PC-3 (cell line): ENCODE results near the gene CELF5. TPM values are rescaled to one million over a fixed set of nuclear protein-coding genes. Genes with fewer than 3 reads are reported as not detected.
"Not testable (repeated sequence)": the region's sequence is repeated elsewhere in the genome, so short reads cannot be mapped to it uniquely, and the experiment has no call there.

Experiments
- ATAC-seq: fragments of 200-7000 bp; cut with Tn5 transposase; 2 replicates; pipeline ENCODE4 v1.9.1; 2020; ENCODE audit warnings: mild to moderate bottlenecking, moderate library complexity
- BruUV-seq: library from RNA; stranded (reverse); fragments of 400-500 nt; replicated peaks from 2 replicates; lab custom pipeline; 2021; lab: Mats Ljungman, UMichigan
- CTCF ChIA-PET: fragments of 300-600 bp; sonication (Branson Sonifier 250); formaldehyde crosslinking; loops from one replicate; lab custom pipeline; 2022; ENCODE audit warnings: antibody characterized with exemption; lab: Charles Lee
- POLR2A ChIA-PET: fragments of 300-600 bp; sonication (Branson Sonifier 250); formaldehyde crosslinking; loops from one replicate; lab custom pipeline; 2022; ENCODE audit warnings: antibody characterized with exemption; ENCODE audit not compliant: unreplicated experiment; lab: Charles Lee
- DNase-seq: peaks from one replicate; pipeline ENCODE4 v3.0.0-alpha.2; 2015
- H2AFZ ChIP-seq: fragments of 300-600 bp; sonication (generic); 2 replicates; pipeline ENCODE4 v1.6.0; 2016; ENCODE audit warnings: antibody characterized with exemption, low read length
- H3F3A ChIP-seq: fragments of 300-600 bp; sonication (generic); one replicate; pipeline ENCODE4 v1.6.0; 2017; ENCODE audit warnings: antibody characterized with exemption, low read length, control low read depth, mild to moderate bottlenecking; ENCODE audit not compliant: unreplicated experiment
- H3K27ac ChIP-seq: fragments of 300-600 bp; sonication (generic); 2 replicates; pipeline ENCODE4 v1.5.1; 2016; ENCODE audit warnings: mild to moderate bottlenecking, low read length
- H3K27me3 ChIP-seq: fragments of 300-600 bp; sonication (generic); 2 replicates; pipeline ENCODE4 v1.6.1; 2016; ENCODE audit warnings: low read length, mixed read lengths
- H3K36me3 ChIP-seq: fragments of 300-600 bp; sonication (generic); 2 replicates; pipeline ENCODE4 v1.6.1; 2016; ENCODE audit warnings: low read depth, mixed run types, low read length, mixed read lengths
- H3K4me1 ChIP-seq: fragments of 300-600 bp; sonication (generic); 2 replicates; pipeline ENCODE4 v1.5.1; 2016; ENCODE audit warnings: low read length; ENCODE audit not compliant: insufficient read depth
- H3K4me2 ChIP-seq: fragments of 300-600 bp; sonication (generic); 2 replicates; pipeline ENCODE4 v1.6.0; 2016; ENCODE audit warnings: low read length
- H3K4me3 ChIP-seq: fragments of 300-600 bp; sonication (generic); 2 replicates; pipeline ENCODE4 v1.5.1; 2016; ENCODE audit warnings: mild to moderate bottlenecking, low read length, mixed read lengths
- H3K79me2 ChIP-seq: fragments of 300-600 bp; sonication (generic); 2 replicates; pipeline ENCODE4 v1.6.1; 2017; ENCODE audit warnings: low read length, mixed read lengths
- H3K9ac ChIP-seq: fragments of 300-600 bp; sonication (generic); 2 replicates; pipeline ENCODE4 v1.6.0; 2016; ENCODE audit warnings: mild to moderate bottlenecking, low read length
- H3K9me2 ChIP-seq: fragments of 300-600 bp; sonication (generic); replicated peaks from 2 replicates; pipeline ENCODE4 v1.6.1; 2016; ENCODE audit warnings: mixed run types, low read length, mixed read lengths
- H3K9me3 ChIP-seq: fragments of 300-600 bp; sonication (generic); 2 replicates; pipeline ENCODE4 v1.6.1; 2016; ENCODE audit warnings: low read length, mixed read lengths
- H4K20me1 ChIP-seq: fragments of 300-600 bp; sonication (generic); 2 replicates; pipeline ENCODE4 v1.6.1; 2016; ENCODE audit warnings: low read length, mixed read lengths
- CTCF ChIP-seq: fragments of 300-600 bp; sonication (generic); conservative IDR thresholded peaks from 2 replicates; pipeline ENCODE4 v1.5.1; 2017; ENCODE audit warnings: antibody characterized with exemption, low read depth, mild to moderate bottlenecking, low read length
- EZH2 ChIP-seq: fragments of 300-600 bp; sonication (generic); IDR thresholded peaks from one replicate; pipeline ENCODE4 v1.6.1; 2017; ENCODE audit warnings: antibody characterized with exemption, mild to moderate bottlenecking, low read length; ENCODE audit not compliant: unreplicated experiment
- EZH2phosphoT487 ChIP-seq: fragments of 300-600 bp; sonication (generic); IDR thresholded peaks from 2 replicates; pipeline ENCODE4 v1.6.1; 2018; ENCODE audit warnings: mild to moderate bottlenecking, antibody characterized with exemption, low read length, borderline replicate concordance
- intact Hi-C: fragments of 100-400 bp; cut with micrococcal nuclease; formaldehyde crosslinking; loops from 2 replicates; pipeline ENCODE4 v1.9.0; 2023
- total RNA-seq: library from RNA; depleted of rRNA; stranded (reverse); fragments of >200 nt; gene quantifications from 2 replicates; pipeline ENCODE4 v1.2.3, GENCODE V29; 2014

Gene CELF5
- total RNA-seq, 1 experiment from 2014 or later = 0.44 TPM

DNA sequence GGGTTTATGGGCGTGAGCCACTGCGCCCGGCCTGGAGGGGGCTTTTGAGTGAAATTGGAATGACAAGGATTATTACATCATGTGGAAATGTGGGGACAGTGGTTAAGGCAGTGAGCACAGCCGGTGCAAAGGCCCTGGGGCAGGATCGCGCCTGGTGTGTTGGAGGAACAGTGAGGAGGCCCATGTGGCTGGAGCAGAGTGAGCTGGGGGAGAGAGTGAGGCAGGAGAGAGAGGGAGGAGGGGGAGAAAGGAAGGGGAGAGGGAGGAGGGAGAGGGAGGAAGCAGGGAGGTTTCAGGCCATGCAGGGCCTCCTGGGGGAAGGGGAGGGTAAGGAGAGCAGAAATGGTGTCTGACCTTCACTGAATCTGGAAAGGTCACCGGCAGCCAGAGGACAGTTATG, 11.3 kb upstream of the CELF5 start:
- intact Hi-C loops = no loop called here
- Histone ChIP-seq H3K9me3 (no peaks in the 10 kb centered on the region), H3K36me3 (no peaks in the 10 kb centered on the region), H3K27ac (no peak overlapping the region), H3K4me1 (no peaks in the 10 kb centered on the region), H3K79me2 (no peaks in the 10 kb centered on the region), H3K9me2 (no peaks in the 10 kb centered on the region), H3K4me2 (no peak overlapping the region), H4K20me1 (no peaks in the 10 kb centered on the region), H3K9ac (no peak overlapping the region), H3K4me3 (no peak overlapping the region), H3K27me3 (no peaks in the 10 kb centered on the region), H3F3A (no peaks in the 10 kb centered on the region), H2AFZ (no peak overlapping the region)
- no peak for DNase-seq
- no TSS peak for BruUV-seq
- TF ChIP-seq CTCF (no peak), EZH2 (no peak), EZH2phosphoT487 (no peak)
- POLR2A ChIA-PET = no interaction called here
- no peak for ATAC-seq
- CTCF ChIA-PET = no interaction called here

- BruUV-seq = no TSS peak
- ChIA-PET POLR2A (no interaction called here), CTCF (no interaction called here)
- H3K36me3 ChIP-seq = no peaks in the 10 kb centered on the region
- H3K4me1 ChIP-seq = no peaks in the 10 kb centered on the region
- H3K9ac ChIP-seq = no peak overlapping the region
- no peaks in the 10 kb centered on the region for H3K9me3 ChIP-seq
- no peak overlapping the region for H3K4me3 ChIP-seq
- H2AFZ ChIP-seq = no peak overlapping the region
- no peak overlapping the region for H3K4me2 ChIP-seq
- H3K9me2 ChIP-seq = no peaks in the 10 kb centered on the region
- no peaks in the 10 kb centered on the region for H3K79me2 ChIP-seq
- H3K27ac ChIP-seq = no peak overlapping the region
- intact Hi-C loops = no loop called here
- TF ChIP-seq CTCF (no peak), EZH2phosphoT487 (no peak), EZH2 (no peak)
- ATAC-seq (no peak), DNase-seq (no peak)
- H4K20me1 ChIP-seq = no peaks in the 10 kb centered on the region
- no peaks in the 10 kb centered on the region for H3K27me3 ChIP-seq
- H3F3A ChIP-seq = no peaks in the 10 kb centered on the region
Measured at GRCh38 chr19:3216874-3217273, 7.6 kb upstream of the CELF5 start.

DNA sequence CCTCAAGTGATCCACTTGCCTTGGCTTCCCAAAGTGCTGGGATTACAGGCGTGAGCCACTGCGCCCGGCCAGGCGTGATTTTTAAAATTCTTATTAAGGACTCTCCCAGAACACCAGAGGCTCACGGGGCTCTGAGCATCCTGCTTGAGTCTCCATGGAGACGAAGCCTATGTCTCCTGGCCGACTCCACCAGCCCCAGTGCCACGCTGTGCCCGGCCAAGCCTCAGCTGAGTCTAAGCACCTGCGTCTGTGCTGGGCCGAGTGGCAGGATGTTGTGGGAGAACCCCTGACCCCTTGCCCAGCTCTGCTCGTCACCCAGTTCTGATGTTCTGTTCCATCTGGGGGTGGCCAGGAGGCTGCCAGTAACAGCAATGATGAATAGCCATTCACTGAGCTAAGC, 3.9 kb upstream of the CELF5 start:
- Histone ChIP-seq H3F3A (no peaks in the 10 kb centered on the region), H3K4me2 (no peak overlapping the region), H3K4me3 (no peak overlapping the region), H3K9me2 (no peaks in the 10 kb centered on the region), H3K4me1 (no peaks in the 10 kb centered on the region), H2AFZ (no peak overlapping the region), H3K27ac (no peak overlapping the region), H4K20me1 (no peaks in the 10 kb centered on the region), H3K79me2 (no peaks in the 10 kb centered on the region), H3K9ac (no peak overlapping the region), H3K9me3 (no peaks in the 10 kb centered on the region), H3K27me3 (no peaks in the 10 kb centered on the region), H3K36me3 (no peaks in the 10 kb centered on the region)
- no peak for TF ChIP-seq CTCF
- TF ChIP-seq EZH2phosphoT487 = no peak
- no peak for TF ChIP-seq EZH2
- intact Hi-C loops = no loop called here
- DNase-seq = no peak
- no TSS peak for BruUV-seq
- POLR2A ChIA-PET = no interaction called here
- no peak for ATAC-seq
- CTCF ChIA-PET = interaction anchor here (0.7 kb wide), 1 partner anchor 10 kb away, joined by 9 read pairs; no protein-coding TSS in a partner anchor

GRCh38 chr19:3221576-3221975, 2.9 kb upstream of the CELF5 start:
- H3K27me3 ChIP-seq, H3K36me3 ChIP-seq, ATAC-seq, H3F3A ChIP-seq, intact Hi-C loops, H3K4me1 ChIP-seq, H3K9ac ChIP-seq, H3K4me2 ChIP-seq, H3K27ac ChIP-seq, H3K9me3 ChIP-seq, H3K79me2 ChIP-seq, BruUV-seq, H3K4me3 ChIP-seq, H3K9me2 ChIP-seq, H2AFZ ChIP-seq, DNase-seq, H4K20me1 ChIP-seq, POLR2A ChIA-PET: not testable (repeated sequence)
- CTCF ChIA-PET = interaction anchor here (0.6 kb wide), 1 partner anchor 40 kb away, joined by 6 read pairs; no protein-coding TSS in a partner anchor
